Measurements from ENCODE around the gene DNM3. TPM values are rescaled to one million over a fixed set of nuclear protein-coding genes. Genes with fewer than 3 reads are reported as not detected.

Gene DNM3
- total and polyA plus RNA-seq, 2 experiments from 2014 or later: 5.2 to 12.2 TPM

DNA sequence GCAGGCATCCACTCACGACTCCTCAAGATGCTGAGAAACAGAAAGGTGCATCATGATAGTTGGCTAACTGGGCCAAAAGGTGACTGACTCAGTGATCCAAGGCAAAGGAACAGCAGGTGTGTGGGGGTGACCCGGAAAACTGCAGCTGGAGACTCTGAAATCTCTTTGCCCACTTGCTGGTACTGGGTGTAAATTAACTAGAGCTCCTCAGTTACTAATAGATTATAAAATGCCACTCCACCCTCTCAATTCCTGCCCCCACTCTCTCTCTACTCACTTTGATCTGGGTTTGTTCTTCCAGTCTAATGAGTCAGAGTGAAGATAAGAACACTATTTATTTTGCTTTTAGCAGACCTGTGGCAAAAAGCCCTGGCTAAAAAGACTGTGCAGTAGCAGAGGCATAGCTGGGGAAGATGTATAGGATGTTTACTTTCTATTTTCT, 609.7 kb downstream of the DNM3 start:
- H3K4me1 Mint-ChIP-seq: 0 out of 3 replicates have a peak, but pooled peaks cover 2% of the 10 kb centered on the region
- no peaks in the 10 kb centered on the region for H3K36me3 ChIP-seq (ENCODE audit: insufficient read depth)
- no peaks in the 10 kb centered on the region for H3K27me3 ChIP-seq (ENCODE audit: insufficient read depth)
- no peak for ATAC-seq
- no peak overlapping the region for H3K27ac Mint-ChIP-seq
- peak overlapping the region; percentile 97; the same call in 1 of the 2 replicates for H2AFZ ChIP-seq
- no peaks in the 10 kb centered on the region for H4K20me1 ChIP-seq (replicated peaks; ENCODE audit: insufficient read depth)
- peaks cover 11% of the 10 kb centered on the region; the same call in 1 of the 2 replicates for H3K9me2 ChIP-seq (ENCODE audit: insufficient read depth)
- no peaks in the 10 kb centered on the region; the same call in 2 of the 3 replicates for H3K36me3 Mint-ChIP-seq (ENCODE audit: low read depth)
- H3K27me3 Mint-ChIP-seq (ENCODE audit: insufficient read depth, low read depth, poor library complexity): peaks cover 7% of the 10 kb centered on the region
- H3K4me3 ChIP-seq: no peak overlapping the region
- no peak for DNase-seq (ENCODE audit: low spot score)
- no peak overlapping the region for H3K4me3 Mint-ChIP-seq
- H3K27ac ChIP-seq (ENCODE audit: low read depth): no peak overlapping the region
- H3F3A ChIP-seq (replicated peaks; ENCODE audit: low read depth): no peaks in the 10 kb centered on the region
- H3K4me2 ChIP-seq: no peak overlapping the region
- TF ChIP-seq ZNF331 (CRISPR knock-in tag; IDR thresholded peaks at IDR 0.05; ENCODE audit: low read depth) (no peak), EZH2 (IDR thresholded peaks at IDR 0.05; ENCODE audit: low read depth, unreplicated experiment) (no peak), JUNB (IDR thresholded peaks at IDR 0.05; ENCODE audit: unreplicated experiment) (no peak), ZNF114 (CRISPR knock-in tag; IDR thresholded peaks at IDR 0.05) (no peak), EZH2phosphoT487 (IDR thresholded peaks at IDR 0.05; ENCODE audit: unreplicated experiment) (no peak), NANOG (IDR thresholded peaks at IDR 0.05; ENCODE audit: borderline replicate concordance) (no peak), CREB1 (CRISPR knock-in tag; IDR thresholded peaks at IDR 0.05; ENCODE audit: low read depth) (no peak), ZNF462 (CRISPR knock-in tag; IDR thresholded peaks at IDR 0.05) (no peak), POLR2AphosphoS5 (IDR thresholded peaks at IDR 0.05; ENCODE audit: low read depth) (no peak), STAT1 (IDR thresholded peaks at IDR 0.05; ENCODE audit: unreplicated experiment) (no peak), ETS1 (IDR thresholded peaks at IDR 0.05) (no peak)
- TF ChIP-seq, protein P1, sequence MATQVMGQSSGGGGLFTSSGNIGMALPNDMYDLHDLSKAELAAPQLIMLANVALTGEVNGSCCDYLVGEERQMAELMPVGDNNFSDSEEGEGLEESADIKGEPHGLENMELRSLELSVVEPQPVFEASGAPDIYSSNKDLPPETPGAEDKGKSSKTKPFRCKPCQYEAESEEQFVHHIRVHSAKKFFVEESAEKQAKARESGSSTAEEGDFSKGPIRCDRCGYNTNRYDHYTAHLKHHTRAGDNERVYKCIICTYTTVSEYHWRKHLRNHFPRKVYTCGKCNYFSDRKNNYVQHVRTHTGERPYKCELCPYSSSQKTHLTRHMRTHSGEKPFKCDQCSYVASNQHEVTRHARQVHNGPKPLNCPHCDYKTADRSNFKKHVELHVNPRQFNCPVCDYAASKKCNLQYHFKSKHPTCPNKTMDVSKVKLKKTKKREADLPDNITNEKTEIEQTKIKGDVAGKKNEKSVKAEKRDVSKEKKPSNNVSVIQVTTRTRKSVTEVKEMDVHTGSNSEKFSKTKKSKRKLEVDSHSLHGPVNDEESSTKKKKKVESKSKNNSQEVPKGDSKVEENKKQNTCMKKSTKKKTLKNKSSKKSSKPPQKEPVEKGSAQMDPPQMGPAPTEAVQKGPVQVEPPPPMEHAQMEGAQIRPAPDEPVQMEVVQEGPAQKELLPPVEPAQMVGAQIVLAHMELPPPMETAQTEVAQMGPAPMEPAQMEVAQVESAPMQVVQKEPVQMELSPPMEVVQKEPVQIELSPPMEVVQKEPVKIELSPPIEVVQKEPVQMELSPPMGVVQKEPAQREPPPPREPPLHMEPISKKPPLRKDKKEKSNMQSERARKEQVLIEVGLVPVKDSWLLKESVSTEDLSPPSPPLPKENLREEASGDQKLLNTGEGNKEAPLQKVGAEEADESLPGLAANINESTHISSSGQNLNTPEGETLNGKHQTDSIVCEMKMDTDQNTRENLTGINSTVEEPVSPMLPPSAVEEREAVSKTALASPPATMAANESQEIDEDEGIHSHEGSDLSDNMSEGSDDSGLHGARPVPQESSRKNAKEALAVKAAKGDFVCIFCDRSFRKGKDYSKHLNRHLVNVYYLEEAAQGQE (IDR thresholded peaks at IDR 0.05; ENCODE audit: unreplicated experiment): no peak
- TF ChIP-seq, protein P2, sequence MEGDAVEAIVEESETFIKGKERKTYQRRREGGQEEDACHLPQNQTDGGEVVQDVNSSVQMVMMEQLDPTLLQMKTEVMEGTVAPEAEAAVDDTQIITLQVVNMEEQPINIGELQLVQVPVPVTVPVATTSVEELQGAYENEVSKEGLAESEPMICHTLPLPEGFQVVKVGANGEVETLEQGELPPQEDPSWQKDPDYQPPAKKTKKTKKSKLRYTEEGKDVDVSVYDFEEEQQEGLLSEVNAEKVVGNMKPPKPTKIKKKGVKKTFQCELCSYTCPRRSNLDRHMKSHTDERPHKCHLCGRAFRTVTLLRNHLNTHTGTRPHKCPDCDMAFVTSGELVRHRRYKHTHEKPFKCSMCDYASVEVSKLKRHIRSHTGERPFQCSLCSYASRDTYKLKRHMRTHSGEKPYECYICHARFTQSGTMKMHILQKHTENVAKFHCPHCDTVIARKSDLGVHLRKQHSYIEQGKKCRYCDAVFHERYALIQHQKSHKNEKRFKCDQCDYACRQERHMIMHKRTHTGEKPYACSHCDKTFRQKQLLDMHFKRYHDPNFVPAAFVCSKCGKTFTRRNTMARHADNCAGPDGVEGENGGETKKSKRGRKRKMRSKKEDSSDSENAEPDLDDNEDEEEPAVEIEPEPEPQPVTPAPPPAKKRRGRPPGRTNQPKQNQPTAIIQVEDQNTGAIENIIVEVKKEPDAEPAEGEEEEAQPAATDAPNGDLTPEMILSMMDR (conservative IDR thresholded peaks at IDR 0.05; ENCODE audit: low read depth in 2 of 2): no peak
- no peaks in the 10 kb centered on the region for H3K9me3 Mint-ChIP-seq
- H3K4me1 ChIP-seq (ENCODE audit: insufficient read depth): no peaks in the 10 kb centered on the region; the same call in 1 of the 2 replicates
- no peaks in the 10 kb centered on the region for H3K79me2 ChIP-seq (replicated peaks; ENCODE audit: insufficient read depth)
